HUES6 (cell line): ENCODE measurements around the gene PAX2.

ENCODE experiments used
- H3K27ac ChIP-seq: 2 replicates; pipeline ENCODE4 v1.7.0; 2013; ENCODE audit warnings: low read depth, mild to moderate bottlenecking, low read length, inconsistent platforms
- H3K27me3 ChIP-seq: 2 replicates; pipeline ENCODE4 v1.6.1; 2013; ENCODE audit warnings: low read length; ENCODE audit not compliant: control insufficient read depth, insufficient read depth
- H3K36me3 ChIP-seq: 2 replicates; pipeline ENCODE4 v1.6.1; 2013; ENCODE audit warnings: low read length; ENCODE audit not compliant: control insufficient read depth, insufficient read depth
- H3K4me1 ChIP-seq: 2 replicates; pipeline ENCODE4 v1.6.1; 2013; ENCODE audit warnings: low read length; ENCODE audit not compliant: control insufficient read depth, insufficient read depth
- H3K4me3 ChIP-seq: 2 replicates; pipeline ENCODE4 v1.5.1; 2013; ENCODE audit warnings: low read depth, low read length
- H3K9ac ChIP-seq: one replicate; pipeline ENCODE4 v1.6.1; 2013; ENCODE audit warnings: mild to moderate bottlenecking, low read length
- H3K9me3 ChIP-seq: 2 replicates; pipeline ENCODE4 v1.6.1; 2013; ENCODE audit warnings: low read depth, low read length; ENCODE audit not compliant: control insufficient read depth, insufficient read depth

PAX2 gene

GRCh38 chr10:100837300-100837699 is 91.9 kb downstream of the PAX2 start:
- no peak overlapping the region for H3K9ac ChIP-seq
- no peaks in the 10 kb centered on the region for H3K36me3 ChIP-seq
- H3K27me3 ChIP-seq = peaks cover 81% of the 10 kb centered on the region
- H3K27ac ChIP-seq = no peak overlapping the region
- peaks cover 3% of the 10 kb centered on the region; the same call in 1 of the 2 replicates for H3K9me3 ChIP-seq
- H3K4me3 ChIP-seq = no peak overlapping the region
- no peaks in the 10 kb centered on the region for H3K4me1 ChIP-seq

GRCh38 chr10:100838986-100839385 is 93.6 kb downstream of the PAX2 start:
- H3K4me1 ChIP-seq = no peaks in the 10 kb centered on the region

GRCh38 chr10:100841528-100841927 is 96.1 kb downstream of the PAX2 start:
- no peak overlapping the region for H3K9ac ChIP-seq
- H3K27me3 ChIP-seq = peaks cover 60% of the 10 kb centered on the region
- no peak overlapping the region for H3K27ac ChIP-seq
- no peak overlapping the region for H3K4me3 ChIP-seq
- no peaks in the 10 kb centered on the region for H3K36me3 ChIP-seq
- no peaks in the 10 kb centered on the region for H3K4me1 ChIP-seq
- peaks cover 3% of the 10 kb centered on the region; the same call in 1 of the 2 replicates for H3K9me3 ChIP-seq

More at GRCh38 chr10:100838986-100839385, 93.6 kb downstream of the PAX2 start:
- Histone ChIP-seq H3K27ac (no peak overlapping the region), H3K36me3 (no peaks in the 10 kb centered on the region), H3K9ac (no peak overlapping the region), H3K27me3 (peaks cover 80% of the 10 kb centered on the region), H3K4me3 (no peak overlapping the region), H3K9me3 (peaks cover 3% of the 10 kb centered on the region; the same call in 1 of the 2 replicates)

GRCh38 chr10:100847440-100847839 is 102.1 kb downstream of the PAX2 start:
- Histone ChIP-seq H3K4me1 (no peaks in the 10 kb centered on the region; the same call in 1 of the 2 replicates), H3K4me3 (no peak overlapping the region), H3K27ac (no peak overlapping the region), H3K27me3 (peaks cover 63% of the 10 kb centered on the region), H3K9ac (no peak overlapping the region), H3K9me3 (no peaks in the 10 kb centered on the region), H3K36me3 (no peaks in the 10 kb centered on the region)

- Histone ChIP-seq H3K4me1 (no peaks in the 10 kb centered on the region; the same call in 1 of the 2 replicates), H3K27me3 (peaks cover 62% of the 10 kb centered on the region), H3K36me3 (no peaks in the 10 kb centered on the region), H3K4me3 (no peak overlapping the region), H3K9ac (no peak overlapping the region), H3K9me3 (no peaks in the 10 kb centered on the region), H3K27ac (no peak overlapping the region)
Measured at GRCh38 chr10:100848770-100849169, 103.4 kb downstream of the PAX2 start.

GRCh38 chr10:100858261-100858660 is 112.9 kb downstream of the PAX2 start:
- Histone ChIP-seq H3K4me1 (no peaks in the 10 kb centered on the region), H3K9me3 (peaks cover 3% of the 10 kb centered on the region; the same call in 1 of the 2 replicates), H3K27me3 (peaks cover 81% of the 10 kb centered on the region), H3K4me3 (no peak overlapping the region), H3K9ac (no peak overlapping the region), H3K36me3 (no peaks in the 10 kb centered on the region), H3K27ac (no peak overlapping the region)

- H3K27me3 ChIP-seq = peaks cover 78% of the 10 kb centered on the region
- no peak overlapping the region for H3K4me3 ChIP-seq
- H3K36me3 ChIP-seq = no peaks in the 10 kb centered on the region
- no peaks in the 10 kb centered on the region for H3K4me1 ChIP-seq
- H3K27ac ChIP-seq = no peak overlapping the region
- H3K9ac ChIP-seq = no peak overlapping the region
- H3K9me3 ChIP-seq = peaks cover 3% of the 10 kb centered on the region; the same call in 1 of the 2 replicates
Measured at GRCh38 chr10:100858747-100859483, 113.5 kb downstream of the PAX2 start.

GRCh38 chr10:100859484-100859763 is 114.0 kb downstream of the PAX2 start:
- Histone ChIP-seq H3K27me3 (peaks cover 79% of the 10 kb centered on the region), H3K36me3 (no peaks in the 10 kb centered on the region), H3K9me3 (peaks cover 3% of the 10 kb centered on the region; the same call in 1 of the 2 replicates), H3K4me1 (no peaks in the 10 kb centered on the region), H3K9ac (no peak overlapping the region), H3K27ac (no peak overlapping the region), H3K4me3 (no peak overlapping the region)

GRCh38 chr10:100863433-100863832 is 118.1 kb downstream of the PAX2 start:
- no peak overlapping the region for H3K27ac ChIP-seq
- no peaks in the 10 kb centered on the region for H3K9me3 ChIP-seq
- peaks cover 11% of the 10 kb centered on the region for H3K4me1 ChIP-seq
- H3K9ac ChIP-seq = no peak overlapping the region
- H3K27me3 ChIP-seq = peaks cover 79% of the 10 kb centered on the region
- H3K4me3 ChIP-seq = no peak overlapping the region
- H3K36me3 ChIP-seq = no peaks in the 10 kb centered on the region

- H3K27me3 ChIP-seq = peaks cover 76% of the 10 kb centered on the region
- H3K4me1 ChIP-seq = peaks cover 11% of the 10 kb centered on the region
- no peak overlapping the region for H3K9ac ChIP-seq
Measured at GRCh38 chr10:100864036-100864885, 118.9 kb downstream of the PAX2 start.

GRCh38 chr10:100864978-100865377 is 119.6 kb downstream of the PAX2 start:
- Histone ChIP-seq H3K4me1 (peaks cover 11% of the 10 kb centered on the region), H3K9me3 (no peaks in the 10 kb centered on the region), H3K27ac (no peak overlapping the region), H3K27me3 (peaks cover 72% of the 10 kb centered on the region), H3K4me3 (no peak overlapping the region), H3K36me3 (no peaks in the 10 kb centered on the region), H3K9ac (no peak overlapping the region)

More at GRCh38 chr10:100864036-100864885, 118.9 kb downstream of the PAX2 start:
- no peak overlapping the region for H3K27ac ChIP-seq
- no peak overlapping the region for H3K4me3 ChIP-seq
- H3K36me3 ChIP-seq = no peaks in the 10 kb centered on the region
- no peaks in the 10 kb centered on the region for H3K9me3 ChIP-seq
